ENCODE results near the gene CLDN20. TPM values are rescaled to one million over a fixed set of nuclear protein-coding genes. Genes with fewer than 3 reads are reported as not detected.

Gene CLDN20
- total RNA-seq, 1 donor from 2014 or later = not detected

GRCh38 chr6:155284775-155285174 lies 21.0 kb downstream of the CLDN20 start:
- Mint-ChIP-seq H3K9me3 (no peaks in the 10 kb centered on the region), H3K27ac (ENCODE audit: unreplicated experiment) (no peak overlapping the region), H3K27me3 (ENCODE audit: low read depth) (no peaks in the 10 kb centered on the region), H3K36me3 (ENCODE audit: low read depth) (peaks cover 9% of the 10 kb centered on the region), H3K4me1 (peaks cover 16% of the 10 kb centered on the region), H3K4me3 (no peak overlapping the region)
- no peak for DNase-seq (ENCODE audit: low read depth, low spot score)
- TF ChIP-seq CTCF (conservative IDR thresholded peaks at IDR 0.05) = no peak

- no peak overlapping the region for H3K27ac Mint-ChIP-seq (ENCODE audit: unreplicated experiment)
- TF ChIP-seq CTCF (conservative IDR thresholded peaks at IDR 0.05) = no peak
- H3K9me3 Mint-ChIP-seq = no peaks in the 10 kb centered on the region
- peaks cover 13% of the 10 kb centered on the region for H3K36me3 Mint-ChIP-seq (ENCODE audit: low read depth)
- H3K27me3 Mint-ChIP-seq (ENCODE audit: low read depth) = no peaks in the 10 kb centered on the region
- no peak overlapping the region for H3K4me3 Mint-ChIP-seq
- H3K4me1 Mint-ChIP-seq = peaks cover 12% of the 10 kb centered on the region
- DNase-seq (ENCODE audit: low read depth, low spot score) = no peak
These were observed 23.9 kb downstream of the CLDN20 start for GRCh38 chr6:155287762-155288161.

- Mint-ChIP-seq H3K36me3 (ENCODE audit: low read depth) (peaks cover 13% of the 10 kb centered on the region), H3K9me3 (no peaks in the 10 kb centered on the region), H3K27ac (ENCODE audit: unreplicated experiment) (peak overlapping the region; percentile 21), H3K27me3 (ENCODE audit: low read depth) (no peaks in the 10 kb centered on the region), H3K4me3 (no peak overlapping the region), H3K4me1 (peaks cover 12% of the 10 kb centered on the region)
- no peak for DNase-seq (ENCODE audit: low read depth, low spot score)
- no peak for TF ChIP-seq CTCF (conservative IDR thresholded peaks at IDR 0.05)
These were observed 26.7 kb downstream of the CLDN20 start for GRCh38 chr6:155290491-155290890.

GRCh38 chr6:155291291-155291690 lies 27.5 kb downstream of the CLDN20 start:
- peaks cover 13% of the 10 kb centered on the region for H3K36me3 Mint-ChIP-seq (ENCODE audit: low read depth)

GRCh38 chr6:155292711-155293110 lies 28.9 kb downstream of the CLDN20 start:
- no peak for TF ChIP-seq CTCF (conservative IDR thresholded peaks at IDR 0.05)
- Mint-ChIP-seq H3K36me3 (ENCODE audit: low read depth) (peaks cover 15% of the 10 kb centered on the region), H3K4me1 (peaks cover 10% of the 10 kb centered on the region), H3K27ac (ENCODE audit: unreplicated experiment) (no peak overlapping the region), H3K4me3 (no peak overlapping the region), H3K9me3 (no peaks in the 10 kb centered on the region), H3K27me3 (ENCODE audit: low read depth) (no peaks in the 10 kb centered on the region)
- DNase-seq (ENCODE audit: low read depth, low spot score) = no peak

More at GRCh38 chr6:155291291-155291690, 27.5 kb downstream of the CLDN20 start:
- Mint-ChIP-seq H3K4me1 (peaks cover 12% of the 10 kb centered on the region), H3K27me3 (ENCODE audit: low read depth) (no peaks in the 10 kb centered on the region), H3K4me3 (no peak overlapping the region), H3K27ac (ENCODE audit: unreplicated experiment) (peak overlapping the region; percentile 8), H3K9me3 (no peaks in the 10 kb centered on the region)
- no peak for TF ChIP-seq CTCF (conservative IDR thresholded peaks at IDR 0.05)
- no peak for DNase-seq (ENCODE audit: low read depth, low spot score)

GRCh38 chr6:155297669-155298068 lies 33.9 kb downstream of the CLDN20 start:
- Mint-ChIP-seq H3K4me3 (no peak overlapping the region), H3K36me3 (ENCODE audit: low read depth) (peaks cover 10% of the 10 kb centered on the region), H3K27me3 (ENCODE audit: low read depth) (no peaks in the 10 kb centered on the region), H3K4me1 (no peaks in the 10 kb centered on the region), H3K9me3 (no peaks in the 10 kb centered on the region), H3K27ac (ENCODE audit: unreplicated experiment) (no peak overlapping the region)
- no peak for TF ChIP-seq CTCF (conservative IDR thresholded peaks at IDR 0.05)
- no peak for DNase-seq (ENCODE audit: low read depth, low spot score)
